HepG2 (cell line): Measurements from ENCODE around the gene FRAS1. TPM values are rescaled to one million over a fixed set of nuclear protein-coding genes. Genes with fewer than 3 reads are reported as not detected.

Experiments
- ATAC-seq: fragments of 200-7000 bp; cut with Tn5 transposase; 3 replicates; pipeline ENCODE4 v1.9.1; 2020; ENCODE audit warnings: mild to moderate bottlenecking, moderate library complexity
- BruUV-seq: library from RNA; stranded (reverse); fragments of 400-500 nt; replicated peaks from 2 replicates; lab custom pipeline; 2021; lab: Mats Ljungman, UMichigan
- CTCF ChIA-PET: fragments of 300-600 bp; formaldehyde crosslinking; extraction: SDS; loops from one replicate; lab custom pipeline; 2021; ENCODE audit warnings: low total read pairs, inconsistent platforms, low intra/inter-chr PET ratio; lab: Yijun Ruan, JAX
- POLR2A ChIA-PET: fragments of 350-600 bp; sonication (Branson Sonifier 250); formaldehyde crosslinking; loops from one replicate; lab custom pipeline; 2020; ENCODE audit warnings: antibody characterized with exemption, inconsistent platforms; lab: Yijun Ruan, JAX
- DNase-seq: peaks from one replicate; pipeline ENCODE4 v3.0.0-alpha.2; 2015; ENCODE audit warnings: low spot score
- FAIRE-seq: peaks from 3 replicates; lab custom pipeline; 2011; peaks lifted over from hg19 to GRCh38; lab: Jason Lieb, UNC
- H2AFZ ChIP-seq: one replicate; pipeline ENCODE4 v1.6.1; 2011; ENCODE audit warnings: low read length, inconsistent platforms
- H3K27ac ChIP-seq: fragments of 300-600 bp; 3 replicates; pipeline ENCODE4 v1.8.0; 2011; ENCODE audit warnings: mixed run types, mild to moderate bottlenecking, mixed read lengths, low read length, inconsistent platforms; ENCODE audit not compliant: insufficient read depth; ENCODE audit errors: extremely low read length
- H3K27me3 ChIP-seq, 2 experiments: fragments of 200-600 bp in 1 of 2; 2 replicates in 1 of 2; 3 replicates in 1 of 2; pipeline versions ENCODE4 v1.6.0 to v1.8.0; 2011; ENCODE audit warnings: low read length in 2 of 2, mild to moderate bottlenecking in 2 of 2, moderate library complexity in 2 of 2, inconsistent platforms in 1 of 2; ENCODE audit not compliant: insufficient read depth in 2 of 2, control insufficient read depth in 1 of 2
- H3K36me3 ChIP-seq, 2 experiments: fragments of 200-600 bp in 1 of 2; replicated peaks in 1 of 2; 2 replicates in 1 of 2; 3 replicates in 1 of 2; pipeline versions ENCODE4 v1.5.1 to v1.8.0; 2011; ENCODE audit warnings: low read length in 2 of 2, inconsistent platforms in 1 of 2; ENCODE audit not compliant: insufficient read depth in 2 of 2, control insufficient read depth in 1 of 2
- H3K4me1 ChIP-seq: 2 replicates; pipeline ENCODE4 v1.5.1; 2012; ENCODE audit warnings: low read length, inconsistent platforms; ENCODE audit not compliant: insufficient read depth
- H3K4me2 ChIP-seq: 2 replicates; pipeline ENCODE4 v1.6.0; 2011; ENCODE audit warnings: low read depth, low read length, inconsistent platforms
- H3K4me3 ChIP-seq, 3 experiments: fragments of 200-600 bp in 1 of 3; sonication (generic), shearing (Covaris generic) in 1 of 3; replicated peaks in 1 of 3; 2 replicates each; pipeline ENCODE4 v1.5.1; 2011 to 2016; ENCODE audit warnings: low read length in 3 of 3, inconsistent platforms in 2 of 3, low read depth in 2 of 3, mild to moderate bottlenecking in 2 of 3, control low read depth in 1 of 3, mixed read lengths in 1 of 3; ENCODE audit not compliant: insufficient read depth in 1 of 3
- H3K79me2 ChIP-seq: one replicate; pipeline ENCODE4 v1.6.1; 2011; ENCODE audit warnings: low read length, inconsistent platforms; ENCODE audit not compliant: insufficient read depth
- H3K9ac ChIP-seq: 2 replicates; pipeline ENCODE4 v1.6.0; 2011; ENCODE audit warnings: mild to moderate bottlenecking, low read depth, low read length, inconsistent platforms; ENCODE audit not compliant: insufficient read depth
- H3K9me3 ChIP-seq: 2 replicates; pipeline ENCODE4 v1.5.1; 2012; ENCODE audit warnings: mild to moderate bottlenecking, low read length
- H4K20me1 ChIP-seq: 2 replicates; pipeline ENCODE4 v1.6.0; 2011; ENCODE audit warnings: inconsistent platforms, mild to moderate bottlenecking, low read length, moderate library complexity; ENCODE audit not compliant: insufficient read depth
- CEBPB ChIP-seq: IDR thresholded peaks from 2 replicates; pipeline ENCODE4 v1.6.1; 2011; ENCODE audit warnings: low read depth, low read length, improper control_type of control experiment, borderline replicate concordance
- FOSL1 ChIP-seq: sonication (generic); formaldehyde crosslinking; IDR thresholded peaks from 2 replicates; pipeline ENCODE4 v1.9.0; 2021; ENCODE audit warnings: missing genetic modification reagents, borderline replicate concordance
- FOXP1 ChIP-seq, 2 experiments: fragments of 450-650 bp in 1 of 2; IDR thresholded peaks; 2 replicates each; pipeline ENCODE4 v1.6.1; 2017 to 2018; ENCODE audit warnings: antibody characterized with exemption in 1 of 2
- GPN1 ChIP-seq: sonication (generic); formaldehyde crosslinking; IDR thresholded peaks from 2 replicates; pipeline ENCODE4 v1.5.1; 2020; ENCODE audit warnings: missing genetic modification reagents, borderline replicate concordance
- HES4 ChIP-seq: sonication (generic); formaldehyde crosslinking; IDR thresholded peaks from 2 replicates; pipeline ENCODE4 v1.9.0; 2021; ENCODE audit warnings: mild to moderate bottlenecking, missing genetic modification reagents, borderline replicate concordance
- IRX3 ChIP-seq: sonication (generic); formaldehyde crosslinking; IDR thresholded peaks from 2 replicates; pipeline ENCODE4 v1.8.1; 2023; ENCODE audit warnings: mild to moderate bottlenecking, low read depth, missing genetic modification reagents, borderline replicate concordance
- MBNL3 ChIP-seq: fragments of 250-450 bp; sonication (Bioruptor Pico); conservative IDR thresholded peaks from 2 replicates; pipeline ENCODE4 v1.8.0; 2022; ENCODE audit warnings: mild to moderate bottlenecking, inconsistent platforms
- MXD1 ChIP-seq: sonication (generic); formaldehyde crosslinking; IDR thresholded peaks from 2 replicates; pipeline ENCODE4 v1.4.0; 2020; ENCODE audit warnings: mild to moderate bottlenecking, missing genetic modification reagents
- NPAS2 ChIP-seq: sonication (generic); formaldehyde crosslinking; IDR thresholded peaks from 2 replicates; pipeline ENCODE4 v1.8.0; 2022; ENCODE audit warnings: mild to moderate bottlenecking, missing genetic modification reagents, borderline replicate concordance
- SMAD3 ChIP-seq: sonication (generic); formaldehyde crosslinking; IDR thresholded peaks from 2 replicates; pipeline ENCODE4 v1.4.0; 2020; ENCODE audit warnings: missing genetic modification reagents
- ZBTB14 ChIP-seq: sonication (generic); formaldehyde crosslinking; IDR thresholded peaks from 2 replicates; pipeline ENCODE4 v1.4.0; 2020; ENCODE audit warnings: missing genetic modification reagents
- ZNF12 ChIP-seq: sonication (generic); formaldehyde crosslinking; IDR thresholded peaks from 2 replicates; pipeline ENCODE4 v1.5.0; 2020; ENCODE audit warnings: missing genetic modification reagents
- ZNF275 ChIP-seq: sonication (generic); formaldehyde crosslinking; IDR thresholded peaks from 2 replicates; pipeline ENCODE4 v1.8.0; 2022; ENCODE audit warnings: missing genetic modification reagents, mild to moderate bottlenecking, inconsistent platforms, borderline replicate concordance
- ZNF564 ChIP-seq: sonication (generic); formaldehyde crosslinking; IDR thresholded peaks from 2 replicates; pipeline ENCODE4 v1.8.1; 2023; ENCODE audit warnings: mild to moderate bottlenecking, missing genetic modification reagents
- ZNF709 ChIP-seq: sonication (generic); formaldehyde crosslinking; IDR thresholded peaks from 2 replicates; pipeline ENCODE4 v1.5.0; 2020; ENCODE audit warnings: mild to moderate bottlenecking, missing genetic modification reagents
- ZNF83 ChIP-seq: sonication (generic); formaldehyde crosslinking; IDR thresholded peaks from 2 replicates; pipeline ENCODE4 v1.4.0; 2020; ENCODE audit warnings: missing genetic modification reagents, mild to moderate bottlenecking, borderline replicate concordance
- WGBS: methylation state at CpG from one replicate; pipeline ENCODE4 v1.1.6; 2017; ENCODE audit warnings: low lambda C conversion rate; 5-methylcytosine and 5-hydroxymethylcytosine counted together
- in situ Hi-C: cut with HindIII; loops from 2 replicates; pipeline ENCODE4 v1.10.0; 2017; ENCODE audit warnings: low pct_unique_long_range_greater_than_20kb; ENCODE audit not compliant: extremely low pct_ligation_motif_present
- intact Hi-C: fragments of 100-400 bp; cut with micrococcal nuclease; formaldehyde crosslinking; loops from one replicate; pipeline ENCODE4 v1.10.0; 2022; ENCODE audit not compliant: unreplicated experiment
- polyA plus RNA-seq, 8 experiments: library from polyadenylated mRNA; depleted of rRNA in 3 of 8; stranded (reverse) in 7 of 8; unstranded in 1 of 8; fragments of >200 nt; fragmentation: Illumina TruSeq in 4 of 8; extraction: Trizol in 4 of 8; gene quantifications; 2 replicates each; pipeline versions ENCODE4 v1.2.1 to v1.2.3, GENCODE V29; 2011 to 2016; ENCODE audit warnings: low read depth in 4 of 8, missing spikeins in 1 of 8, mixed read lengths in 1 of 8; ENCODE audit not compliant: insufficient read depth in 1 of 8
- total RNA-seq, 5 experiments: library from RNA; depleted of rRNA; stranded (reverse); fragments of >200 nt; fragmentation: Illumina TruSeq; extraction: Trizol; gene quantifications; 2 replicates each; pipeline ENCODE4 v1.2.3, GENCODE V29; 2016; ENCODE audit warnings: low read depth in 1 of 5

Gene FRAS1
- total and polyA plus RNA-seq, 2 of the 13 experiments (the other 11 are each of a cell fraction or from before 2014, with no cell fraction given) = 22.5 to 31.6 TPM

GRCh38 chr4:78039678-78040077, 17.4 kb upstream of the FRAS1 start:
- POLR2A ChIA-PET = no interaction called here
- TF ChIP-seq ZNF564 (CRISPR knock-in tag) (no peak), HES4 (CRISPR knock-in tag) (no peak), MXD1 (CRISPR knock-in tag) (no peak), ZNF12 (CRISPR knock-in tag) (peak; percentile 53; the same call in 1 of the 2 replicates)
- 55% methylated on average over 1 of the region's 1 CpG for WGBS

GRCh38 chr4:78040431-78040830, 16.7 kb upstream of the FRAS1 start:
- no peaks in the 10 kb centered on the region for H3K9me3 ChIP-seq
- no peak overlapping the region for H2AFZ ChIP-seq
- H3K4me1 ChIP-seq = no peaks in the 10 kb centered on the region
- no TSS peak for BruUV-seq
- no peak overlapping the region for H3K9ac ChIP-seq
- 48% methylated on average over 1 of the region's 1 CpG for WGBS
- ChIA-PET POLR2A (no interaction called here), CTCF (no interaction called here)
- peaks cover 2 to 11% of the 10 kb centered on the region in 2 experiments; a peak in 2 of 5 replicates for H3K27me3 ChIP-seq
- intact Hi-C loops (no loop called here), in situ Hi-C loops (no loop called here)
- no peak for FAIRE-seq
- no peaks in the 10 kb centered on the region for H3K79me2 ChIP-seq
- H3K36me3 ChIP-seq = no peaks in the 10 kb centered on the region
- no peak for ATAC-seq
- H4K20me1 ChIP-seq = no peaks in the 10 kb centered on the region
- H3K4me2 ChIP-seq = no peak overlapping the region
- no peak overlapping the region for H3K4me3 ChIP-seq
- no peak for DNase-seq
- H3K27ac ChIP-seq = no peak overlapping the region
- TF ChIP-seq MBNL3 (CRISPR knock-in tag) (no peak), CEBPB (no peak), SMAD3 (CRISPR knock-in tag) (no peak), IRX3 (CRISPR knock-in tag) (no peak), ZBTB14 (CRISPR knock-in tag) (no peak), GPN1 (CRISPR knock-in tag) (no peak), ZNF275 (no peak), FOXP1 (IDR thresholded peaks at IDR 0.05) (no peak), FOXP1 (CRISPR knock-in tag; IDR thresholded peaks at IDR 0.05) (no peak), FOSL1 (no peak), ZNF709 (CRISPR knock-in tag) (no peak), NPAS2 (no peak), ZNF83 (CRISPR knock-in tag) (no peak)

More at GRCh38 chr4:78039678-78040077, 17.4 kb upstream of the FRAS1 start:
- H3K4me3 ChIP-seq = no peak overlapping the region
- no peaks in the 10 kb centered on the region for H3K79me2 ChIP-seq
- peaks cover 2 to 14% of the 10 kb centered on the region in 2 experiments; a peak in 2 of 5 replicates for H3K27me3 ChIP-seq
- in situ Hi-C loops = no loop called here
- intact Hi-C loops = no loop called here
- no peak overlapping the region for H2AFZ ChIP-seq
- no peaks in the 10 kb centered on the region for H3K36me3 ChIP-seq
- CTCF ChIA-PET = no interaction called here
- no peak overlapping the region for H3K4me2 ChIP-seq
- H4K20me1 ChIP-seq = no peaks in the 10 kb centered on the region
- FAIRE-seq (no peak), ATAC-seq (no peak), DNase-seq (no peak)
- H3K4me1 ChIP-seq = no peaks in the 10 kb centered on the region
- no peak overlapping the region for H3K9ac ChIP-seq
- no peak overlapping the region for H3K27ac ChIP-seq
- no TSS peak for BruUV-seq
- no peaks in the 10 kb centered on the region for H3K9me3 ChIP-seq
